GM21381 (cell line): ENCODE measurements around the gene TMEM164.
A peak's percentile ranks its signal among the peaks of the same experiment; 100 is the strongest.
"Not testable (repeated sequence)": the region's sequence is repeated elsewhere in the genome, so short reads cannot be mapped to it uniquely, and the experiment has no call there.

Experiments
- ATAC-seq: cut with Tn5 transposase; IDR thresholded peaks from one replicate; pipeline ENCODE4 v1.9.1; 2021; ENCODE audit warnings: mild to moderate bottlenecking, moderate library complexity; ENCODE audit not compliant: unreplicated experiment

TMEM164 gene

GRCh38 chrX:110002300-110003166, at the start of gene TMEM164:
TSS of gene TMEM164 (plus strand) at chrX:110003114. CDS start at chrX:110003775, 661 bp downstream.
- peak; percentile 79 for ATAC-seq

GRCh38 chrX:109954333-109954732, 48.6 kb upstream of the TMEM164 start:
- no peak for ATAC-seq

- no peak for ATAC-seq
Observed at GRCh38 chrX:109954955-109955354, 48.0 kb upstream of the TMEM164 start.

GRCh38 chrX:109958266-109958665, 44.6 kb upstream of the TMEM164 start:
- ATAC-seq, result no peak

- ATAC-seq, result no peak
Observed at GRCh38 chrX:109959356-109959871, 43.5 kb upstream of the TMEM164 start.

GRCh38 chrX:109964390-109964789, 38.5 kb upstream of the TMEM164 start:
- no peak for ATAC-seq

GRCh38 chrX:109966246-109966645, 36.7 kb upstream of the TMEM164 start:
- no peak for ATAC-seq

GRCh38 chrX:109967156-109967555, 35.8 kb upstream of the TMEM164 start:
- ATAC-seq, result no peak

- not testable (repeated sequence) for ATAC-seq
Observed at GRCh38 chrX:109970841-109971240, 32.1 kb upstream of the TMEM164 start.

- ATAC-seq, result no peak
Observed at GRCh38 chrX:109974906-109975655, 27.8 kb upstream of the TMEM164 start.

GRCh38 chrX:109985210-109985609, 17.7 kb upstream of the TMEM164 start:
- not testable (repeated sequence) for ATAC-seq

- ATAC-seq, result no peak
Observed at GRCh38 chrX:109987884-109988283, 15.0 kb upstream of the TMEM164 start.

GRCh38 chrX:109990582-109991276, 12.2 kb upstream of the TMEM164 start:
- no peak for ATAC-seq

GRCh38 chrX:109992203-109992602, 10.7 kb upstream of the TMEM164 start:
- no peak for ATAC-seq

GRCh38 chrX:109995155-109995554, 7.8 kb upstream of the TMEM164 start:
- no peak for ATAC-seq

- ATAC-seq, result no peak
Observed at GRCh38 chrX:109997786-109998452, 5.0 kb upstream of the TMEM164 start.

- no peak for ATAC-seq
Observed at GRCh38 chrX:110000000-110000399, 2.9 kb upstream of the TMEM164 start.

GRCh38 chrX:110000847-110001713, 1.8 kb upstream of the TMEM164 start:
- no peak for ATAC-seq

- no peak for ATAC-seq
Observed at GRCh38 chrX:110001740-110002299, 1.1 kb upstream of the TMEM164 start.
